Measurements from ENCODE around the gene WDFY4. TPM values are rescaled to one million over a fixed set of nuclear protein-coding genes. Genes with fewer than 3 reads are reported as not detected.

WDFY4 gene
- polyA plus RNA-seq, 2 of the 4 experiments (the other 2 are of a cell fraction) = not detected

- Histone ChIP-seq H3K27ac (no peak overlapping the region), H3K4me2 (no peak overlapping the region), H3K4me1 (no peaks in the 10 kb centered on the region), H3K4me3 (no peak overlapping the region), H3K9me3 (no peaks in the 10 kb centered on the region)
- ChIA-PET POLR2A (no interaction called here), CTCF (no interaction called here)
- FAIRE-seq (no peak), ATAC-seq (no peak), DNase-seq (ENCODE audit: low read depth in 1 of 2, low spot score in 1 of 2) (no peak)
- TF ChIP-seq FOSB (CRISPR knock-in tag; IDR thresholded peaks at IDR 0.05) (no peak), RAD21 (conservative IDR thresholded peaks at IDR 0.05 in 1 of 2, IDR thresholded peaks at IDR 0.05 in 1 of 2) (no peak), CHD4 (IDR thresholded peaks at IDR 0.05; ENCODE audit: borderline replicate concordance) (no peak), SMC3 (IDR thresholded peaks at IDR 0.05) (no peak), HES2 (IDR thresholded peaks at IDR 0.05) (no peak), RCOR1 (IDR thresholded peaks at IDR 0.05; ENCODE audit: low read depth, low read length) (no peak), NR3C1 (IDR thresholded peaks at IDR 0.05) (no peak), PBX3 (IDR thresholded peaks at IDR 0.05) (no peak), NFE2L2 (conservative IDR thresholded peaks at IDR 0.05; ENCODE audit: low read length) (no peak), ZNF302 (CRISPR knock-in tag; IDR thresholded peaks at IDR 0.05) (no peak), TP53 (CRISPR knock-in tag; IDR thresholded peaks at IDR 0.05) (no peak), HOXA7 (CRISPR knock-in tag; IDR thresholded peaks at IDR 0.05) (no peak), KDM5A (IDR thresholded peaks at IDR 0.05) (no peak), KDM1A (IDR thresholded peaks at IDR 0.05; ENCODE audit: low read depth) (no peak)
- TF ChIP-seq, protein P1, sequence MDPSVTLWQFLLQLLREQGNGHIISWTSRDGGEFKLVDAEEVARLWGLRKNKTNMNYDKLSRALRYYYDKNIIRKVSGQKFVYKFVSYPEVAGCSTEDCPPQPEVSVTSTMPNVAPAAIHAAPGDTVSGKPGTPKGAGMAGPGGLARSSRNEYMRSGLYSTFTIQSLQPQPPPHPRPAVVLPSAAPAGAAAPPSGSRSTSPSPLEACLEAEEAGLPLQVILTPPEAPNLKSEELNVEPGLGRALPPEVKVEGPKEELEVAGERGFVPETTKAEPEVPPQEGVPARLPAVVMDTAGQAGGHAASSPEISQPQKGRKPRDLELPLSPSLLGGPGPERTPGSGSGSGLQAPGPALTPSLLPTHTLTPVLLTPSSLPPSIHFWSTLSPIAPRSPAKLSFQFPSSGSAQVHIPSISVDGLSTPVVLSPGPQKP (IDR thresholded peaks at IDR 0.05; ENCODE audit: low read depth, low read length) = no peak
- TF ChIP-seq, protein P2, sequence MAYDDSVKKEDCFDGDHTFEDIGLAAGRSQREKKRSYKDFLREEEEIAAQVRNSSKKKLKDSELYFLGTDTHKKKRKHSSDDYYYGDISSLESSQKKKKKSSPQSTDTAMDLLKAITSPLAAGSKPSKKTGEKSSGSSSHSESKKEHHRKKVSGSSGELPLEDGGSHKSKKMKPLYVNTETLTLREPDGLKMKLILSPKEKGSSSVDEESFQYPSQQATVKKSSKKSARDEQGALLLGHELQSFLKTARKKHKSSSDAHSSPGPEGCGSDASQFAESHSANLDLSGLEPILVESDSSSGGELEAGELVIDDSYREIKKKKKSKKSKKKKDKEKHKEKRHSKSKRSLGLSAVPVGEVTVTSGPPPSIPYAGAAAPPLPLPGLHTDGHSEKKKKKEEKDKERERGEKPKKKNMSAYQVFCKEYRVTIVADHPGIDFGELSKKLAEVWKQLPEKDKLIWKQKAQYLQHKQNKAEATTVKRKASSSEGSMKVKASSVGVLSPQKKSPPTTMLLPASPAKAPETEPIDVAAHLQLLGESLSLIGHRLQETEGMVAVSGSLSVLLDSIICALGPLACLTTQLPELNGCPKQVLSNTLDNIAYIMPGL (CRISPR knock-in tag; IDR thresholded peaks at IDR 0.05; ENCODE audit: borderline replicate concordance) = no peak
- TF ChIP-seq, protein P3, sequence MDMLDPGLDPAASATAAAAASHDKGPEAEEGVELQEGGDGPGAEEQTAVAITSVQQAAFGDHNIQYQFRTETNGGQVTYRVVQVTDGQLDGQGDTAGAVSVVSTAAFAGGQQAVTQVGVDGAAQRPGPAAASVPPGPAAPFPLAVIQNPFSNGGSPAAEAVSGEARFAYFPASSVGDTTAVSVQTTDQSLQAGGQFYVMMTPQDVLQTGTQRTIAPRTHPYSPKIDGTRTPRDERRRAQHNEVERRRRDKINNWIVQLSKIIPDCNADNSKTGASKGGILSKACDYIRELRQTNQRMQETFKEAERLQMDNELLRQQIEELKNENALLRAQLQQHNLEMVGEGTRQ (IDR thresholded peaks at IDR 0.05) = no peak
- 51% methylated on average over 7 of the region's 8 CpGs for WGBS (ENCODE audit: missing lambda C conversion rate)
Measured at GRCh38 chr10:48899781-48900180, 215.1 kb downstream of the WDFY4 start.

- CTCF ChIA-PET = no interaction called here
Measured at GRCh38 chr10:48900371-48900801, 215.7 kb downstream of the WDFY4 start.

More at GRCh38 chr10:48900371-48900801, 215.7 kb downstream of the WDFY4 start:
- H3K4me3 ChIP-seq = no peak overlapping the region
- no peak overlapping the region for H3K27ac ChIP-seq
- POLR2A ChIA-PET = no interaction called here
- DNase-seq (ENCODE audit: low read depth in 1 of 2, low spot score in 1 of 2) (no peak), ATAC-seq (no peak), FAIRE-seq (no peak)
- 53% methylated on average over 2 of the region's 2 CpGs for WGBS (ENCODE audit: missing lambda C conversion rate)
- TF ChIP-seq HEYL (CRISPR knock-in tag; IDR thresholded peaks at IDR 0.05) (no peak), ATOH8 (CRISPR knock-in tag; IDR thresholded peaks at IDR 0.05; ENCODE audit: low read depth) (no peak), TFCP2L1 (CRISPR knock-in tag; IDR thresholded peaks at IDR 0.05) (no peak), JUN (IDR thresholded peaks at IDR 0.05) (no peak), RFX5 (IDR thresholded peaks at IDR 0.05) (no peak), ZFP36 (IDR thresholded peaks at IDR 0.05; ENCODE audit: borderline replicate concordance, partially characterized antibody) (no peak), EHF (CRISPR knock-in tag; IDR thresholded peaks at IDR 0.05) (no peak), POLR2A (IDR thresholded peaks at IDR 0.05; ENCODE audit: low read length) (no peak), TP53 (CRISPR knock-in tag; IDR thresholded peaks at IDR 0.05) (no peak)
- TF ChIP-seq, protein P4, sequence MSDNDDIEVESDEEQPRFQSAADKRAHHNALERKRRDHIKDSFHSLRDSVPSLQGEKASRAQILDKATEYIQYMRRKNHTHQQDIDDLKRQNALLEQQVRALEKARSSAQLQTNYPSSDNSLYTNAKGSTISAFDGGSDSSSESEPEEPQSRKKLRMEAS (IDR thresholded peaks at IDR 0.05) = no peak
- H3K4me2 ChIP-seq = no peak overlapping the region
- H3K9me3 ChIP-seq = no peaks in the 10 kb centered on the region
- H3K4me1 ChIP-seq = no peaks in the 10 kb centered on the region
